Spleen (tissue), 11 donors: ENCODE data around the gene BTRC. TPM values are rescaled to one million over a fixed set of nuclear protein-coding genes. Genes with fewer than 3 reads are reported as not detected.
"Not testable (repeated sequence)": the region's sequence is repeated elsewhere in the genome, so short reads cannot be mapped to it uniquely, and the experiment has no call there.

Experiments
- DNase-seq: peaks from one replicate; pipeline ENCODE4 v3.0.0-alpha.2; 2020
- H3K27ac ChIP-seq, 8 donors: fragments of 200-600 bp; sonication (generic) in 7 of 8; 1 replicate in 4 of 8; 2 replicates in 4 of 8; pipeline versions ENCODE4 v1.5.0 to v1.8.0; 2016 to 2021; ENCODE audit warnings: inconsistent platforms in 4 of 8, mild to moderate bottlenecking in 4 of 8, moderate library complexity in 1 of 8
- H3K27me3 ChIP-seq, 7 donors: fragments of 200-600 bp; sonication (generic) in 6 of 7; replicated peaks in 1 of 7; 1 replicate in 4 of 7; 2 replicates in 3 of 7; pipeline versions ENCODE4 v1.5.0 to v1.8.0; 2016 to 2021; ENCODE audit warnings: inconsistent platforms in 3 of 7, mild to moderate bottlenecking in 1 of 7
- H3K36me3 ChIP-seq, 6 donors: fragments of 200-600 bp; sonication (generic) in 5 of 6; 1 replicate in 4 of 6; 2 replicates in 2 of 6; pipeline versions ENCODE4 v1.5.0 to v1.8.0; 2016 to 2021; ENCODE audit warnings: inconsistent platforms in 2 of 6
- H3K4me1 ChIP-seq, 6 donors: fragments of 200-600 bp; sonication (generic) in 5 of 6; 1 replicate in 3 of 6; 2 replicates in 3 of 6; pipeline versions ENCODE4 v1.5.0 to v1.8.0; 2016 to 2021; ENCODE audit warnings: inconsistent platforms in 3 of 6
- H3K4me3 ChIP-seq, 8 donors: fragments of 200-600 bp; sonication (generic) in 7 of 8; 1 replicate in 4 of 8; 2 replicates in 4 of 8; pipeline versions ENCODE4 v1.5.0 to v1.8.0; 2016 to 2021; ENCODE audit warnings: inconsistent platforms in 4 of 8, mild to moderate bottlenecking in 4 of 8, moderate library complexity in 2 of 8
- H3K9me3 ChIP-seq, 8 donors: fragments of 200-600 bp; sonication (generic) in 7 of 8; 1 replicate in 4 of 8; 2 replicates in 4 of 8; pipeline versions ENCODE4 v1.5.0 to v1.8.0; 2016 to 2021; ENCODE audit warnings: inconsistent platforms in 4 of 8
- CTCF ChIP-seq, 11 experiments: fragments of 200-600 bp in 7 of 11; fragments of 450-650 bp in 4 of 11; sonication (generic) in 4 of 11; IDR thresholded peaks in 8 of 11; conservative IDR thresholded peaks in 3 of 11; 1 replicate in 7 of 11; 2 replicates in 4 of 11; pipeline versions ENCODE4 v1.4.0 to v1.8.0; 2016 to 2021; ENCODE audit warnings: antibody characterized with exemption in 11 of 11, inconsistent platforms in 4 of 11, mild to moderate bottlenecking in 1 of 11
- POLR2A ChIP-seq, 3 donors: fragments of 450-650 bp; IDR thresholded peaks; one replicate each; pipeline ENCODE4 v1.5.1; 2017; ENCODE audit warnings: antibody characterized with exemption in 3 of 3, mild to moderate bottlenecking in 1 of 3
- POLR2AphosphoS5 ChIP-seq, 3 donors: sonication (generic); formaldehyde crosslinking; IDR thresholded peaks; one replicate each; pipeline ENCODE4 v1.5.1; 2017; ENCODE audit warnings: antibody characterized with exemption in 3 of 3
- WGBS, 5 donors: extraction: QIAGEN DNeasy Blood & Tissue Kit in 3 of 5; methylation state at CpG; one replicate each; pipeline versions ENCODE4 v1.1.5 to v1.1.7; 2013 to 2018; 5-methylcytosine and 5-hydroxymethylcytosine counted together
- intact Hi-C: fragments of 100-400 bp; cut with DNase I; formaldehyde crosslinking; loops from one replicate; pipeline ENCODE4 v1.15.0; 2023; ENCODE audit warnings: low total_unique reads
- polyA plus RNA-seq, 3 donors: library from polyadenylated mRNA; stranded (reverse); fragments of 200-250 nt; gene quantifications; one replicate each; pipeline ENCODE4 v1.2.1, GENCODE V29; 2013
- total RNA-seq, 7 donors: library from RNA; depleted of rRNA in 3 of 7; stranded (reverse); fragments of >200 nt in 3 of 7; fragmentation: NEBNext Ultra II Directional in 4 of 7; extraction: Animal tissue kit (Norgen Biotek cat#: 25700) in 4 of 7; gene quantifications; one replicate each; pipeline versions ENCODE4 v1.1.0 to v1.2.1, GENCODE V29; 2016 to 2021
- donor health status: healthy with polysubstance abuse.
- donor health status: DM: no; HTN: no; CAD: no; lungs with moderate emphysema.
- donor health status: DM: no; HTN: no; CAD: no.
- donor health status: Bipolar disorder and iron deficiency.
- donor health status: healthy.
- donor health status: DM: no; HTN: no; CAD: no.
- donor health status: DM: yes; HTN: yes; CAD: no.

BTRC gene
- total and polyA plus RNA-seq, 10 donors, result 2.7 to 23.9 (median 19.3) TPM

DNA sequence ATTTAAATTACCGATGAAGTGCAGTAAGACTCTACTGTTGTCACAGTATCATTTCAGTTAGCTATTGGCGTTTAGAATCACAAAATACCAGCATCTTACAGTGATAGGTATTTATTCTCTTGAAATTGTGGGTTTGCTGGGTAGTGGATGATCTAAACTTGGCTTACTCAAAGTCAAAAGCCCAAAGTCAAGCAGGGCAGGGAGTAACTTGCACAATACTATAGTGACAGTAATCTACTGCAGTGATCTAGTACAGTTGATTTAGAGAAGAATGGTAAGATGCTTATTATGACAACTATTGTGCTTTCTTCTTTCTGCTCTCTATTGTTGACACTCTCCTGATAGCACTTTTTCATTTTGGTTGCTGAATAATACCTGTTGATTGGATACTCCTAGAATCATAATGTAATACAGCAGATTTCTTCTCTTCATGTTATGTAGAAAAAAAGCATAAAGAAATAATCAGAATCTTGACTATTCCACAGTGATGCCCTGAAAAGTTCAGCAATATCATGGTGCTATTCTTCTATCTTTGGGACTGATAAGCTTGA lies 10.0 kb downstream of the BTRC start:
- intact Hi-C loops, result no loop called here
- Histone ChIP-seq H3K27ac (no peak overlapping the region), H3K36me3 (peaks cover 0 to 34% (median 0%) of the 10 kb centered on the region in 6 donors), H3K9me3 (no peaks in the 10 kb centered on the region), H3K4me3 (no peak overlapping the region), H3K27me3 (no peaks in the 10 kb centered on the region), H3K4me1 (peaks cover 0 to 20% (median 7%) of the 10 kb centered on the region in 6 donors)
- WGBS, 5 donors, result 83 to 98% (median 91%) methylated on average over 2 of the region's 2 CpGs
- no peak for DNase-seq
- TF ChIP-seq POLR2AphosphoS5 (IDR thresholded peaks at IDR 0.05) (no peak), CTCF (IDR thresholded peaks at IDR 0.05 in 8 of 11, conservative IDR thresholded peaks at IDR 0.05 in 3 of 11) (no peak), POLR2A (IDR thresholded peaks at IDR 0.05) (no peak)

- peaks cover 0 to 20% (median 7%) of the 10 kb centered on the region in 6 donors for H3K4me1 ChIP-seq
- 83 to 93% (median 88%) methylated on average over 7 of the region's 7 CpGs for WGBS, 5 donors
- no peaks in the 10 kb centered on the region for H3K27me3 ChIP-seq
- H3K36me3 ChIP-seq, result peaks cover 0 to 42% (median 0%) of the 10 kb centered on the region in 6 donors
- no peak for DNase-seq
- intact Hi-C loops, result no loop called here
- H3K9me3 ChIP-seq, result no peaks in the 10 kb centered on the region
- TF ChIP-seq CTCF (IDR thresholded peaks at IDR 0.05 in 8 of 11, conservative IDR thresholded peaks at IDR 0.05 in 3 of 11) (no peak), POLR2A (IDR thresholded peaks at IDR 0.05) (no peak), POLR2AphosphoS5 (IDR thresholded peaks at IDR 0.05) (no peak)
- no peak overlapping the region for H3K27ac ChIP-seq
- H3K4me3 ChIP-seq, result no peak overlapping the region
Observed at GRCh38 chr10:101364721-101365120, 10.8 kb downstream of the BTRC start.

DNA sequence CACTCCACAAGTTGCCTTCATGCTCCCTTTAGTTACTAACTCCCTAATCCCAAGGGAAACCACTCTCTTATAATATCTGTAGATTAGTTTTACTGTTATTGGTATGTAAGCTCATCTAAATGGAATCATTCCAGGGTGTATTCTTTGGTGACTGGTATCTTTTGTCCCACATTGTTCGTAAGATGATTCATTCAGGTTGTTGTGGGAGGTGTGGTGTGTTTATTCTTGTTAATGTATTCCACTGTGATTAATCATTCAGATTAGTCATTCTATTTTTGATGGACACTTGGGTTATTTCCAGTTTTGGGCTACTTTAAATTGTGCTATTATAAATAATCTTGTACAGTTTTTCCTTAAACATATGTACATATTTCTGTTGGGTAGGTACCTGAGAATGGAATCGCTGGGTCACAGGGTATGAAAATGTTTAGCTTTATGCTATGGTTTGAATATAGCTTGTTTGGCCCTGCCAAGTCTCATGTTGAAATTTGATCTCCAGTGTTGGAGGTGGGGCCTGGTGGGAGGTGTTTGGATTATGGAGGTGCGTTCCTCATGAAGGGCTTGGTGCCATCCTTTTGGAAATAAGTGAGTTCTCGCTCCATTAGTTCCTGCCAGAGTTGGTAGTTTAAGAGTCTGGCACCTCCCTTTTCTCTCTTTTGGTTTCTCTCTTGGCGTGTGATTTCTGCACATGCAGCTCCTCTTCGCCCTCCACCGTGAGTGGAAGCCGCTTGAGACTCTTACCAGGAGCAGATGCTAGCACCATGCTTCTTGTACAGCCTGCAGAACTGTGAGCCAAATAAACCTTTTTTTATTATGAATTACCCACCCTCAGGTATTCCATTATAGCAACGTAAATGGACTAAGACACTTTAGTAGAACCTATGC lies 13.8 kb downstream of the BTRC start:
- TF ChIP-seq POLR2A (IDR thresholded peaks at IDR 0.05) (no peak), CTCF (IDR thresholded peaks at IDR 0.05 in 8 of 11, conservative IDR thresholded peaks at IDR 0.05 in 3 of 11) (no peak), POLR2AphosphoS5 (IDR thresholded peaks at IDR 0.05) (no peak)
- Histone ChIP-seq H3K4me1 (peaks cover 0 to 20% (median 6%) of the 10 kb centered on the region in 6 donors), H3K36me3 (peaks cover 0 to 52% (median 0%) of the 10 kb centered on the region in 6 donors), H3K27ac (no peak overlapping the region), H3K9me3 (no peaks in the 10 kb centered on the region), H3K27me3 (no peaks in the 10 kb centered on the region), H3K4me3 (no peak overlapping the region)
- intact Hi-C loops, result no loop called here
- WGBS, 5 donors, result 89 to 97% (median 92%) methylated on average over 9 of the region's 9 CpGs
- DNase-seq, result no peak

- H3K27me3 ChIP-seq, result no peaks in the 10 kb centered on the region
- H3K36me3 ChIP-seq, result peaks cover 0 to 44% (median 0%) of the 10 kb centered on the region in 6 donors
- intact Hi-C loops, result no loop called here
- H3K4me1 ChIP-seq, result peaks cover 0 to 14% (median 5%) of the 10 kb centered on the region in 6 donors
- no peak for TF ChIP-seq POLR2A (IDR thresholded peaks at IDR 0.05)
- no peak for TF ChIP-seq CTCF (IDR thresholded peaks at IDR 0.05 in 8 of 11, conservative IDR thresholded peaks at IDR 0.05 in 3 of 11)
- no peak for TF ChIP-seq POLR2AphosphoS5 (IDR thresholded peaks at IDR 0.05)
- DNase-seq, result no peak
- H3K27ac ChIP-seq, result no peak overlapping the region
- no peaks in the 10 kb centered on the region for H3K9me3 ChIP-seq
- WGBS, 5 donors, result 94 to 100% (median 100%) methylated on average over 1 of the region's 1 CpG
- no peak overlapping the region for H3K4me3 ChIP-seq
Observed at GRCh38 chr10:101373063-101373462, 19.1 kb downstream of the BTRC start.

DNA sequence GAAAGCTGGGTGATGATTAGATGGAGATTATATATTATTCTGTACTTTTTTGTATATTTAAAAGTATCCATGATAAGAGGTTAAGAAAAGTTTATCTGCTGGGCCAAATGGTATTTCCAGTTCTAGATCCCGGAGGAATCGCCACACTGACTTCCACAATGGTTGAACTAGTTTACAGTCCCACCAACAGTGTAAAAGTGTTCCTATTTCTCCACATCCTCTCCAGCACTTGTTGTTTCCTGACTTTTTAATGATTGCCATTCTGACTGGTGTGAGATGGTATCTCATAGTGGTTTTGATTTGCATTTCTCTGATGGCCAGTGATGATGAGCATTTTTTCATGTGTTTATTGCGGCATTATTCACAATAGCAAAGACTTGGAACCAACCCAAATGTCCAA lies 20.0 kb downstream of the BTRC start:
- 88 to 100% (median 94%) methylated on average over 3 of the region's 3 CpGs for WGBS, 5 donors
- H3K27ac ChIP-seq, H3K9me3 ChIP-seq, intact Hi-C loops, H3K4me3 ChIP-seq, DNase-seq, H3K27me3 ChIP-seq: not testable (repeated sequence)
- peaks cover 0 to 14% (median 5%) of the 10 kb centered on the region in 6 donors for H3K4me1 ChIP-seq
- H3K36me3 ChIP-seq, result peaks cover 0 to 34% (median 0%) of the 10 kb centered on the region in 6 donors
